ENCODE measurements around the gene GNA12.
A peak's percentile ranks its signal among the peaks of the same experiment; 100 is the strongest.

The GNA12 gene

GRCh38 chr7:2880051-2880450 is 35.9 kb upstream of the GNA12 start:
- H3K9me3 ChIP-seq (ENCODE audit: control insufficient read depth, low read length) = no peaks in the 10 kb centered on the region
- no peaks in the 10 kb centered on the region for H3K36me3 ChIP-seq (ENCODE audit: control insufficient read depth, insufficient read depth, low read length)
- H3K27me3 ChIP-seq (ENCODE audit: control insufficient read depth, insufficient read depth, low read length, poor library complexity, severe bottlenecking) = no peaks in the 10 kb centered on the region
- H3K27ac ChIP-seq (ENCODE audit: insufficient read depth, low read depth, low read length, poor library complexity, severe bottlenecking) = no peak overlapping the region
- 90 to 91% methylated on average over 8 of the region's 8 CpGs for WGBS, 2 experiments
- H3K4me1 ChIP-seq (ENCODE audit: control insufficient read depth, insufficient read depth, low read length) = peaks cover 7% of the 10 kb centered on the region
- H3K4me3 ChIP-seq (ENCODE audit: insufficient read depth, low read depth, low read length) = no peak overlapping the region

GRCh38 chr7:2879354-2879753 is 35.2 kb upstream of the GNA12 start:
- H3K9me3 ChIP-seq (ENCODE audit: control insufficient read depth, low read length) = no peaks in the 10 kb centered on the region
- 94 to 95% methylated on average over 8 of the region's 8 CpGs for WGBS, 2 experiments
- peaks cover 7% of the 10 kb centered on the region for H3K4me1 ChIP-seq (ENCODE audit: control insufficient read depth, insufficient read depth, low read length)

GRCh38 chr7:2878306-2878705 is 34.2 kb upstream of the GNA12 start:
- H3K9me3 ChIP-seq (ENCODE audit: control insufficient read depth, low read length) = no peaks in the 10 kb centered on the region
- WGBS, 2 experiments = 85 to 89% methylated on average over 3 of the region's 3 CpGs
- no peak overlapping the region for H3K4me3 ChIP-seq (ENCODE audit: insufficient read depth, low read depth, low read length)

More at GRCh38 chr7:2879354-2879753, 35.2 kb upstream of the GNA12 start:
- H3K36me3 ChIP-seq (ENCODE audit: control insufficient read depth, insufficient read depth, low read length) = no peaks in the 10 kb centered on the region
- H3K27me3 ChIP-seq (ENCODE audit: control insufficient read depth, insufficient read depth, low read length, poor library complexity, severe bottlenecking) = no peaks in the 10 kb centered on the region
- no peak overlapping the region for H3K4me3 ChIP-seq (ENCODE audit: insufficient read depth, low read depth, low read length)
- no peak overlapping the region for H3K27ac ChIP-seq (ENCODE audit: insufficient read depth, low read depth, low read length, poor library complexity, severe bottlenecking)

GRCh38 chr7:2876031-2876731 is 32.1 kb upstream of the GNA12 start:
- Histone ChIP-seq H3K4me1 (ENCODE audit: control insufficient read depth, insufficient read depth, low read length) (no peaks in the 10 kb centered on the region), H3K36me3 (ENCODE audit: control insufficient read depth, insufficient read depth, low read length) (no peaks in the 10 kb centered on the region), H3K9me3 (ENCODE audit: control insufficient read depth, low read length) (no peaks in the 10 kb centered on the region), H3K4me3 (ENCODE audit: insufficient read depth, low read depth, low read length) (no peak overlapping the region), H3K27ac (ENCODE audit: insufficient read depth, low read depth, low read length, poor library complexity, severe bottlenecking) (no peak overlapping the region), H3K27me3 (ENCODE audit: control insufficient read depth, insufficient read depth, low read length, poor library complexity, severe bottlenecking) (no peaks in the 10 kb centered on the region)
- WGBS, 2 experiments = 79 to 81% methylated on average over 24 of the region's 24 CpGs

More at GRCh38 chr7:2878306-2878705, 34.2 kb upstream of the GNA12 start:
- no peak overlapping the region for H3K27ac ChIP-seq (ENCODE audit: insufficient read depth, low read depth, low read length, poor library complexity, severe bottlenecking)
- no peaks in the 10 kb centered on the region for H3K27me3 ChIP-seq (ENCODE audit: control insufficient read depth, insufficient read depth, low read length, poor library complexity, severe bottlenecking)
- peaks cover 7% of the 10 kb centered on the region for H3K4me1 ChIP-seq (ENCODE audit: control insufficient read depth, insufficient read depth, low read length)
- H3K36me3 ChIP-seq (ENCODE audit: control insufficient read depth, insufficient read depth, low read length) = no peaks in the 10 kb centered on the region

- Histone ChIP-seq H3K27ac (ENCODE audit: insufficient read depth, low read depth, low read length, poor library complexity, severe bottlenecking) (peak overlapping the region; percentile 93), H3K4me1 (ENCODE audit: control insufficient read depth, insufficient read depth, low read length) (no peaks in the 10 kb centered on the region), H3K9me3 (ENCODE audit: control insufficient read depth, low read length) (no peaks in the 10 kb centered on the region), H3K27me3 (ENCODE audit: control insufficient read depth, insufficient read depth, low read length, poor library complexity, severe bottlenecking) (no peaks in the 10 kb centered on the region), H3K4me3 (ENCODE audit: insufficient read depth, low read depth, low read length) (no peak overlapping the region), H3K36me3 (ENCODE audit: control insufficient read depth, insufficient read depth, low read length) (no peaks in the 10 kb centered on the region)
- WGBS, 2 experiments = 58 to 62% methylated on average over 5 of the region's 7 CpGs
These were observed 29.8 kb upstream of the GNA12 start for GRCh38 chr7:2873686-2874551.

GRCh38 chr7:2873146-2873545 is 29.0 kb upstream of the GNA12 start:
- H3K27me3 ChIP-seq (ENCODE audit: control insufficient read depth, insufficient read depth, low read length, poor library complexity, severe bottlenecking) = no peaks in the 10 kb centered on the region
- 93 to 95% methylated on average over 10 of the region's 10 CpGs for WGBS, 2 experiments
- H3K27ac ChIP-seq (ENCODE audit: insufficient read depth, low read depth, low read length, poor library complexity, severe bottlenecking) = no peak overlapping the region
- no peaks in the 10 kb centered on the region for H3K36me3 ChIP-seq (ENCODE audit: control insufficient read depth, insufficient read depth, low read length)
- H3K4me3 ChIP-seq (ENCODE audit: insufficient read depth, low read depth, low read length) = no peak overlapping the region
- no peaks in the 10 kb centered on the region for H3K9me3 ChIP-seq (ENCODE audit: control insufficient read depth, low read length)
- H3K4me1 ChIP-seq (ENCODE audit: control insufficient read depth, insufficient read depth, low read length) = no peaks in the 10 kb centered on the region

GRCh38 chr7:2872296-2872874 is 28.3 kb upstream of the GNA12 start:
- no peaks in the 10 kb centered on the region for H3K9me3 ChIP-seq (ENCODE audit: control insufficient read depth, low read length)
- H3K27me3 ChIP-seq (ENCODE audit: control insufficient read depth, insufficient read depth, low read length, poor library complexity, severe bottlenecking) = no peaks in the 10 kb centered on the region
- H3K36me3 ChIP-seq (ENCODE audit: control insufficient read depth, insufficient read depth, low read length) = no peaks in the 10 kb centered on the region
- H3K27ac ChIP-seq (ENCODE audit: insufficient read depth, low read depth, low read length, poor library complexity, severe bottlenecking) = no peak overlapping the region
- WGBS, 2 experiments = 87 to 89% methylated on average over 10 of the region's 10 CpGs
- no peak overlapping the region for H3K4me3 ChIP-seq (ENCODE audit: insufficient read depth, low read depth, low read length)
- H3K4me1 ChIP-seq (ENCODE audit: control insufficient read depth, insufficient read depth, low read length) = no peaks in the 10 kb centered on the region

- H3K9me3 ChIP-seq (ENCODE audit: control insufficient read depth, low read length) = no peaks in the 10 kb centered on the region
- no peaks in the 10 kb centered on the region for H3K4me1 ChIP-seq (ENCODE audit: control insufficient read depth, insufficient read depth, low read length)
- no peaks in the 10 kb centered on the region for H3K27me3 ChIP-seq (ENCODE audit: control insufficient read depth, insufficient read depth, low read length, poor library complexity, severe bottlenecking)
- H3K4me3 ChIP-seq (ENCODE audit: insufficient read depth, low read depth, low read length) = no peak overlapping the region
- no peaks in the 10 kb centered on the region for H3K36me3 ChIP-seq (ENCODE audit: control insufficient read depth, insufficient read depth, low read length)
- 55 to 59% methylated on average over 10 of the region's 10 CpGs for WGBS, 2 experiments
- no peak overlapping the region for H3K27ac ChIP-seq (ENCODE audit: insufficient read depth, low read depth, low read length, poor library complexity, severe bottlenecking)
These were observed 26.4 kb upstream of the GNA12 start for GRCh38 chr7:2870471-2870931.

GRCh38 chr7:2869981-2870380 is 25.9 kb upstream of the GNA12 start:
- no peaks in the 10 kb centered on the region for H3K27me3 ChIP-seq (ENCODE audit: control insufficient read depth, insufficient read depth, low read length, poor library complexity, severe bottlenecking)
- no peaks in the 10 kb centered on the region for H3K36me3 ChIP-seq (ENCODE audit: control insufficient read depth, insufficient read depth, low read length)
- H3K27ac ChIP-seq (ENCODE audit: insufficient read depth, low read depth, low read length, poor library complexity, severe bottlenecking) = no peak overlapping the region
- H3K4me1 ChIP-seq (ENCODE audit: control insufficient read depth, insufficient read depth, low read length) = no peaks in the 10 kb centered on the region
- no peaks in the 10 kb centered on the region for H3K9me3 ChIP-seq (ENCODE audit: control insufficient read depth, low read length)
- whole genome bisulfite sequencing, 2 experiments = 94 to 96% methylated on average over 15 of the region's 15 CpGs
- no peak overlapping the region for H3K4me3 ChIP-seq (ENCODE audit: insufficient read depth, low read depth, low read length)

- H3K27me3 ChIP-seq (ENCODE audit: control insufficient read depth, insufficient read depth, low read length, poor library complexity, severe bottlenecking) = no peaks in the 10 kb centered on the region
- H3K27ac ChIP-seq (ENCODE audit: insufficient read depth, low read depth, low read length, poor library complexity, severe bottlenecking) = no peak overlapping the region
- no peak overlapping the region for H3K4me3 ChIP-seq (ENCODE audit: insufficient read depth, low read depth, low read length)
- no peaks in the 10 kb centered on the region for H3K9me3 ChIP-seq (ENCODE audit: control insufficient read depth, low read length)
- H3K36me3 ChIP-seq (ENCODE audit: control insufficient read depth, insufficient read depth, low read length) = no peaks in the 10 kb centered on the region
- 88 to 89% methylated on average over 3 of the region's 3 CpGs for WGBS, 2 experiments
- no peaks in the 10 kb centered on the region for H3K4me1 ChIP-seq (ENCODE audit: control insufficient read depth, insufficient read depth, low read length)
These were observed 22.5 kb upstream of the GNA12 start for GRCh38 chr7:2866601-2867000.
